Tibial nerve (tissue), 4 donors: ENCODE results near the gene INTS3. TPM values are rescaled to one million over a fixed set of nuclear protein-coding genes. Genes with fewer than 3 reads are reported as not detected.

ENCODE experiments used
- DNase-seq, 2 donors: peaks; one replicate each; pipeline ENCODE4 v3.0.0-alpha.2; 2019; ENCODE audit warnings: low spot score in 2 of 2
- H3K27ac ChIP-seq, 4 donors: fragments of 200-600 bp; sonication (generic) in 3 of 4; one replicate each; pipeline ENCODE4 v1.5.1; 2017 to 2019; ENCODE audit warnings: mild to moderate bottlenecking in 1 of 4
- H3K27me3 ChIP-seq, 2 donors: fragments of 200-600 bp; sonication (generic) in 1 of 2; one replicate each; pipeline versions ENCODE4 v1.5.1 to v1.6.0; 2017 to 2019
- H3K36me3 ChIP-seq, 3 donors: fragments of 200-600 bp; sonication (generic); one replicate each; pipeline ENCODE4 v1.5.1; 2018 to 2019
- H3K4me1 ChIP-seq, 4 donors: fragments of 200-600 bp; sonication (generic) in 3 of 4; one replicate each; pipeline ENCODE4 v1.5.1; 2017 to 2019
- H3K4me3 ChIP-seq, 4 donors: fragments of 200-600 bp; sonication (generic) in 3 of 4; one replicate each; pipeline ENCODE4 v1.5.1; 2017 to 2019; ENCODE audit warnings: mild to moderate bottlenecking in 1 of 4, moderate library complexity in 1 of 4
- H3K9me3 ChIP-seq, 4 donors: fragments of 200-600 bp; sonication (generic) in 3 of 4; one replicate each; pipeline ENCODE4 v1.5.1; 2017 to 2019
- EP300 ChIP-seq, 2 donors: sonication (generic); formaldehyde crosslinking; IDR thresholded peaks; one replicate each; pipeline ENCODE4 v1.6.1; 2017; ENCODE audit warnings: antibody characterized with exemption in 2 of 2, mild to moderate bottlenecking in 1 of 2
- POLR2A ChIP-seq, 2 donors: fragments of 450-650 bp; IDR thresholded peaks; one replicate each; pipeline ENCODE4 v1.6.1; 2017; ENCODE audit warnings: antibody characterized with exemption in 2 of 2, mild to moderate bottlenecking in 2 of 2, moderate library complexity in 2 of 2
- WGBS, 2 donors: methylation state at CpG; one replicate each; pipeline ENCODE4 v1.1.5; 2018; 5-methylcytosine and 5-hydroxymethylcytosine counted together
- total RNA-seq, 4 donors: library from RNA; depleted of rRNA; stranded (reverse); fragments of >200 nt; gene quantifications; one replicate each; pipeline ENCODE4 v1.1.0, GENCODE V29; 2016
- TF ChIP-seq, protein P1 (sequence below), 5 experiments: fragments of 200-600 bp in 3 of 5; fragments of 450-650 bp in 2 of 5; sonication (generic) in 3 of 5; IDR thresholded peaks; one replicate each; pipeline ENCODE4 v1.5.1; 2016 to 2019; ENCODE audit warnings: antibody characterized with exemption in 5 of 5, mild to moderate bottlenecking in 3 of 5, moderate library complexity in 2 of 5

The INTS3 gene
- total RNA-seq, 4 donors from 2014 or later = 66.6 to 79.5 (median 71.3) TPM

DNA sequence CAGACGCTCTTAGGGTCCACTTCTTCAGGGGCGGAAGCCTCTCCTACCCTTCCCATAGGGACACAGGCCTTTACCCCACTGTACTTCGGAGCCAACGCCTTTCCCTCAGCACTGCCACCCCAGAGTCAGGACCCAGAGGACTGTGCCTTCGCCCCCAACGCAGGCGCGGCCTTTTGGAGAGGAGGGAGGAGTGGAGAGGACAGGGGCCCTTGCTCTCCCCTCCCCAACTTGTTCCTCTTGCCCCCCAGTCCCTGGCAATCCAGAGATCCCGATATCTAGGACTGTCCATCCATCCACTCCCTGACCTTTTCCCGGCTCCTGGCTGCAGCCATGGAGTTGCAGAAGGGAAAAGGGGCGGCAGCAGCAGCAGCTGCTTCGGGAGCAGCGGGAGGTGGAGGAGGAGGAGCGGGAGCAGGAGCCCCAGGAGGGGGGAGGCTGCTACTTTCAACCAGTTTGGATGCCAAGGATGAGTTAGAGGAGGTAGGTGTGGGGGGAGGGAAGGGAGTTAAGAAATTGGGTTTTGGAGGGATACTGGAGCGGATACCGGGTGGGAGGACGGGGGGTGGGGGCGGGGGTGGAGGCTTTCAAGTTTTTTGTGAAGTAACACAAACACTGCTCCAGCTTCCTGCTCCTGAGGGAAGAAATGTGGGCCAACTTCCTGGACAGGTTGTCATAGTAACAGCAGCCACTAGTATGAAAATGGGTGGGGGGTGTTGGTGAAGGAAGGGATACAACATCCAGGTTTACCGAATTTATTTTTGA, 636 bp downstream of the INTS3 start:
- Histone ChIP-seq H3K4me3 (peak overlapping the region; percentile 63 to 95 (median 82)), H3K9me3 (no peaks in the 10 kb centered on the region), H3K27ac (peak overlapping the region; percentile 87 to 99 (median 97)), H3K27me3 (no peaks in the 10 kb centered on the region), H3K36me3 (peaks cover 0 to 4% (median 0%) of the 10 kb centered on the region in 3 donors), H3K4me1 (peaks cover 0 to 34% (median 10%) of the 10 kb centered on the region in 4 donors)
- peak in 1 of 2 donors; percentile 38 for DNase-seq
- TF ChIP-seq, protein P1, sequence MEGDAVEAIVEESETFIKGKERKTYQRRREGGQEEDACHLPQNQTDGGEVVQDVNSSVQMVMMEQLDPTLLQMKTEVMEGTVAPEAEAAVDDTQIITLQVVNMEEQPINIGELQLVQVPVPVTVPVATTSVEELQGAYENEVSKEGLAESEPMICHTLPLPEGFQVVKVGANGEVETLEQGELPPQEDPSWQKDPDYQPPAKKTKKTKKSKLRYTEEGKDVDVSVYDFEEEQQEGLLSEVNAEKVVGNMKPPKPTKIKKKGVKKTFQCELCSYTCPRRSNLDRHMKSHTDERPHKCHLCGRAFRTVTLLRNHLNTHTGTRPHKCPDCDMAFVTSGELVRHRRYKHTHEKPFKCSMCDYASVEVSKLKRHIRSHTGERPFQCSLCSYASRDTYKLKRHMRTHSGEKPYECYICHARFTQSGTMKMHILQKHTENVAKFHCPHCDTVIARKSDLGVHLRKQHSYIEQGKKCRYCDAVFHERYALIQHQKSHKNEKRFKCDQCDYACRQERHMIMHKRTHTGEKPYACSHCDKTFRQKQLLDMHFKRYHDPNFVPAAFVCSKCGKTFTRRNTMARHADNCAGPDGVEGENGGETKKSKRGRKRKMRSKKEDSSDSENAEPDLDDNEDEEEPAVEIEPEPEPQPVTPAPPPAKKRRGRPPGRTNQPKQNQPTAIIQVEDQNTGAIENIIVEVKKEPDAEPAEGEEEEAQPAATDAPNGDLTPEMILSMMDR (IDR thresholded peaks at IDR 0.05) = peak in 1 of 5 experiments; percentile 4
- TF ChIP-seq POLR2A (IDR thresholded peaks at IDR 0.05) = no peak
- no peak for TF ChIP-seq EP300 (IDR thresholded peaks at IDR 0.05)
- WGBS, 2 donors = 0 to 2% methylated on average over 18 to 19 of the region's 19 CpGs

DNA sequence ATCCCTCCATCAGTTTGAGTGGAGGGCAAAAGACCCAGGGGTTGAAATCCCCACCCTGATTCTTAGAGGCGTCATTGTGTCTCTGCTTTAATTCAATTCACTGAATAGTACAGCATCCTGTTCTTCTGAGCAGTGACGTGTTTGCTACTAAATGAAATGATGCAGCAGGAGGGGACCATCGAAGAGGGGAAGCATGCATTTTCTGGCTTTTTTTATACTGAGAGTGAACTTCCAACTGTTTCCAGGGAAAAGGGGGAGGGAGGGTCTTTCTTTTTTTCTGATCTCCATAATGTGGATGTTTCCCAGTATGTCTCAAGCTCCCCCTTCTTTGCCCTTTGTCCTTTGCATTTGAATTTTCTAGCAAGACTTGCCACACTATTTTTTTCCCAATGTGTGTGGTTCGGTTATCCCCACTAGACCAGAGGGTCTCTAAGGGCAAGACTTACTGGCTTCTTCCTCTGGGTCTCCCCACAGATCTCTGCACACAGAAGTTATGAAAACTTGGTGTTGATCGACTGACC, 2.7 kb downstream of the INTS3 start:
- Histone ChIP-seq H3K27me3 (no peaks in the 10 kb centered on the region), H3K4me1 (peaks cover 0 to 45% (median 10%) of the 10 kb centered on the region in 4 donors), H3K27ac (peak overlapping the region in 2 of 4 donors; percentile 23 to 99), H3K36me3 (peaks cover 0 to 23% (median 0%) of the 10 kb centered on the region in 3 donors), H3K4me3 (no peak overlapping the region), H3K9me3 (no peaks in the 10 kb centered on the region)
- no peak for TF ChIP-seq POLR2A (IDR thresholded peaks at IDR 0.05)
- TF ChIP-seq EP300 (IDR thresholded peaks at IDR 0.05) = no peak
- TF ChIP-seq, protein P1 (IDR thresholded peaks at IDR 0.05) = no peak
- WGBS, 2 donors = 33 to 38% methylated on average over 5 of the region's 5 CpGs
- DNase-seq = no peak

DNA sequence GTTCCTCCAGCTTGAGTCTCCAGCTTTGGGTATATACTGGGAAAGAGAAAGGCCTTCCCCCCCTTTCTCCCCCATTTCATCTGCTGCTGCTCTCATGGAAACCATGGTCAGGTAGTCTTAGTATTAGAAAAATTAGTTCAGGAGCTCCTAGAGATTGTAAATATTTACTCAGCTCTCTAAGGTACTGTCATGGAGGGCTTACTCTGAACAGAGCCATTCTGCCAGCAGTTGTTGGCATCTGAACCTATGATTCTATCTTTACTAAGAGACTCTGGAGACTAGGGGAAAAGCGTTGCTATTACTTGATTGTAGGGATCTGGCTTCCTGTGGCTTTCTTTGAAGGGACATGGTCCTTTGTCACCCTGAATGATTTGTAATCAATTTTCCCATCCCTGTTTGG, 6.1 kb downstream of the INTS3 start:
- Histone ChIP-seq H3K9me3 (no peaks in the 10 kb centered on the region), H3K4me3 (no peak overlapping the region), H3K36me3 (peaks cover 0 to 44% (median 0%) of the 10 kb centered on the region in 3 donors), H3K4me1 (peaks cover 0 to 34% (median 8%) of the 10 kb centered on the region in 4 donors), H3K27me3 (no peaks in the 10 kb centered on the region), H3K27ac (peak overlapping the region in 1 of 4 donors; percentile 9)
- 61 to 71% methylated on average over 1 of the region's 1 CpG for WGBS, 2 donors
- DNase-seq = no peak
- TF ChIP-seq EP300 (IDR thresholded peaks at IDR 0.05) (no peak), POLR2A (IDR thresholded peaks at IDR 0.05) (no peak)
- TF ChIP-seq, protein P1 (IDR thresholded peaks at IDR 0.05) = no peak

DNA sequence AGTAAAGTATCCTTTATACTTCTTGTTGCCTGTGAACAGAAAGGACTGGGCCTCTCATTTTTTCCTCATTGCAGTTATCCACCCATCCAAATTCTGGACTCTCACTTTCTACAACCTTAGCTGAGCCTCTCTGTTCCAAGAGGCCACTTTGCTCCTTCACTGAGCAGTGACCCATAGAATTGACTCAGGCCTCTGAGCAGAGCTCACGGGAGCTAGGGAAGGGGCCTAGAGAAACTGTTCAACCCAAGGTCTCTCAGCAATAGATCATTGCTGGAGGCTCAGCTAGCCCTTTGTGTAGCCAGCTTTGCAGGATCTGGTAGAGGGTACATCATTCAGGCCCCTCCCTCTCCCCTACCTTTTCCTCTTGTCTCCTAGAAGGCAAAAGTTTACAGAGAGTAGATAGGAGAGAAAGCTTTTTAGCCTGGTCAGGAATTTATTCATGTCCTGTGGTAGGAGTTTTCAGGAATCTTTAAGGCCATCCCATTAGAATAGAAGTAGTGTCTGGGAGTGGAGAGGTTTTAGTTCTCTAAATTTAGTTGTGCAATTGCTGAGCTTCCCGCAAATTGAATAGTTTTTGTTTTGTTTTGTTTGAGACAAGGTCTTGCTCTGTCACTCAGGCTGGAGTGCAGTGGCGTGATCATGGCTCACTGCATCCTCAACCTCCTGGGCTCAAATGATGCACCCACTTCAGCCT, 6.7 kb downstream of the INTS3 start:
- H3K9me3 ChIP-seq = no peaks in the 10 kb centered on the region
- H3K4me1 ChIP-seq = peaks cover 0 to 29% (median 4%) of the 10 kb centered on the region in 4 donors
- H3K36me3 ChIP-seq = peaks cover 0 to 50% (median 0%) of the 10 kb centered on the region in 3 donors
- no peak for DNase-seq
- no peaks in the 10 kb centered on the region for H3K27me3 ChIP-seq
- H3K4me3 ChIP-seq = no peak overlapping the region
- WGBS, 2 donors = 52 to 66% methylated on average over 3 of the region's 3 CpGs
- H3K27ac ChIP-seq = peak overlapping the region in 1 of 4 donors; percentile 9
- TF ChIP-seq, protein P1 (IDR thresholded peaks at IDR 0.05) = no peak
- TF ChIP-seq POLR2A (IDR thresholded peaks at IDR 0.05) = no peak
- no peak for TF ChIP-seq EP300 (IDR thresholded peaks at IDR 0.05)

DNA sequence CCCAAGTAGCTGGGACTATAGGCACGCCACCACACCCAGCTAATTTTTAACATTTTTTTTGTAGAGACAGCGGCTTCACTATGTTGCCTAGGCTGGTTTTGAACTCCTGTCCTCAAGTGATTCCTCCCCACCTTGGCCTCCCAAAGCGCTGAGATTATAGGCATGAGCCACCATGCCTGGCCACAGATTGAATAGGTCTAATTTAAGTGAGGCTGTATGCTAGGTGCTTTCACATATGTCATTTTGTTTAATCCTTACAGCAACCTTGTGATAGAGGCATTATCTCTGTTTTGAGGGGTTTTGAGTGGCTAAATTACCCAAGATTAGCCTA, 7.2 kb downstream of the INTS3 start:
- WGBS, 2 donors = 91 to 97% methylated on average over 3 of the region's 3 CpGs
- TF ChIP-seq, protein P1 (IDR thresholded peaks at IDR 0.05) = no peak
- TF ChIP-seq EP300 (IDR thresholded peaks at IDR 0.05) = no peak
- no peak for TF ChIP-seq POLR2A (IDR thresholded peaks at IDR 0.05)
- H3K27ac ChIP-seq = no peak overlapping the region

More for the DNA sequence above, 7.2 kb downstream of the INTS3 start:
- peaks cover 0 to 55% (median 0%) of the 10 kb centered on the region in 3 donors for H3K36me3 ChIP-seq
- H3K4me1 ChIP-seq = peaks cover 0 to 24% (median 2%) of the 10 kb centered on the region in 4 donors
- no peak overlapping the region for H3K4me3 ChIP-seq
- DNase-seq = no peak
- H3K9me3 ChIP-seq = no peaks in the 10 kb centered on the region
- H3K27me3 ChIP-seq = no peaks in the 10 kb centered on the region
